Measurements from ENCODE around the gene USP3. TPM values are rescaled to one million over a fixed set of nuclear protein-coding genes. Genes with fewer than 3 reads are reported as not detected.

USP3 gene
- total and polyA plus RNA-seq, 2 of the 4 experiments (the other 2 are of a cell fraction), result 17.3 to 52.3 TPM

DNA sequence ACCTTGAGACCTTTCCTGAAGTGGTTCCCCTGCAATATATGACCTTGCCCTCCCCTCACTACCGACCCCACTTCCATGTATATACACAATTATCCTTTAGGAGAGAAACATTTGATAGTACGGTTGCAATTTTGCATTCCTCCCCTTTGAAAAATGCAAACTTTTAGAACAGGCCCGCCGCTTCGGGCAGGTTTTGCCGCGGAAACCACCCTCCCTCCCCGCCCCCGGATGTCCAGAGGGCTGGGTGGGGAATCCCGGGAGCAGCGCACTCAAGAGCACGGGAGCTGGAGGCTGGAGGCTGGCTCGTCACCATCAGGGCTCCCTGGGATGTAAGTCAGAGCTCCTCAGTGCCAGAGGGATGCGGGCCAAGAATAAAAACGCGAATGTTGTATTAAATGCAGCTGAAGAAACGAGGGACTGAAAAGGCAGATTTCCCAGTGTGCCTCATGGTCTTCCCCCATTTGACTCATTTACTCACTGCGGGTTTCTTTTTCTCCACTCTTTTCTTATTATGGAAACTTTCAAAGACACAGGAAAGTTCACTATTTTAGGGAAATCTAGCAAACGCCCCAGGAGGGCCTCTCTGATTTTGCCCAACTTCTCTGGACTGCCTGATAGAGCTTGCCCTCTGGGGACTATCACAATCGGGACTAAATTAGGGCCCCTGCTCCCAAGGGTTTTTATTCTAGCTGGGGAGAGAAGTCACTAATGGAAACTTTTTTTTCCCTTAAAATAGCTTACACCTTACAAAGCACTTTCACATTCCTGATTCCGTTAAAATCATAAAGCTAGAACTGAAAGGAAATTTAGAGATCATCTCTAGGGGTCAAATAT is 2.9 kb upstream of the USP3 start (continued):
- TF ChIP-seq USF2 (IDR thresholded peaks at IDR 0.05; ENCODE audit: low read depth, low read length), result no peak

GRCh38 chr15:63502137-63502766 is 2.1 kb upstream of the USP3 start:
- intact Hi-C loops (cut with micrococcal nuclease), result no loop called here

More at GRCh38 chr15:63502137-63502766, 2.1 kb upstream of the USP3 start:
- in situ Hi-C loops (cut with MboI; ENCODE audit: low sequenced_read_pairs), result no loop called here
- H3K9ac ChIP-seq (ENCODE audit: low read depth, low read length), result no peak overlapping the region
- H3K79me1 ChIP-seq (ENCODE audit: low read depth in 1 of 2, low read length in 2 of 2), result peaks cover 4 to 30% of the 10 kb centered on the region in 2 experiments; a peak in 3 of 4 replicates
- no peaks in the 10 kb centered on the region for H3K27me3 ChIP-seq (ENCODE audit: control insufficient read depth, insufficient read depth, low read length)
- H2BK15ac ChIP-seq (ENCODE audit: low read depth, low read length), result peak overlapping the region; percentile 74; the same call in 2 of the 3 replicates
- ChIA-PET POLR2A (ENCODE audit: unreplicated experiment) (no interaction called here), CTCF (interaction anchor here (1.1 kb wide), 1 partner anchor 36 kb away, joined by 4 read pairs; no protein-coding TSS in a partner anchor)
- dilution Hi-C loops (cut with HindIII; ENCODE audit: low sequenced_read_pairs, unreplicated experiment), result no loop called here
- H4K20me1 ChIP-seq (ENCODE audit: insufficient read depth, low read length), result peaks cover 17% of the 10 kb centered on the region; the same call in 1 of the 2 replicates
- peak overlapping the region; percentile 83 for H4K91ac ChIP-seq (ENCODE audit: insufficient read depth, low read depth, low read length)
- peak overlapping the region; percentile 79; the same call in 1 of the 2 replicates for H3K4me2 ChIP-seq (ENCODE audit: low read depth, low read length)
- H3K4ac ChIP-seq (ENCODE audit: low read depth, low read length), result peak overlapping the region; percentile 97
- H3K36me3 ChIP-seq (ENCODE audit: control insufficient read depth, insufficient read depth, low read length), result no peaks in the 10 kb centered on the region
- H2BK20ac ChIP-seq (ENCODE audit: low read depth, low read length), result peak overlapping the region; percentile 48; the same call in 1 of the 2 replicates
- H2BK5ac ChIP-seq (ENCODE audit: low read depth, low read length, poor library complexity, severe bottlenecking), result peak overlapping the region; percentile 97
- 64% methylated on average over 5 of the region's 15 CpGs; no CpG with 5 or more reads in 1 of the 2 experiments for WGBS, 2 experiments (ENCODE audit: extremely low coverage in 2 of 2, insufficient read length in 1 of 2)
- DNase-seq (peak; percentile 44), ATAC-seq (ENCODE audit: low read depth) (no peak)
- H3K27ac ChIP-seq (ENCODE audit: insufficient read depth, low read length), result no peak overlapping the region
- no peak overlapping the region for H2AK9ac ChIP-seq (replicated peaks; ENCODE audit: low read depth, low read length, poor library complexity)
- no peaks in the 10 kb centered on the region for H3K9me3 ChIP-seq (ENCODE audit: control insufficient read depth, insufficient read depth, low read length)
- peak overlapping the region; percentile 62; the same call in 1 of the 2 replicates for H3K23ac ChIP-seq (ENCODE audit: low read depth, low read length)
- H3K9me1 ChIP-seq (ENCODE audit: insufficient read depth, low read length), result peaks cover 18% of the 10 kb centered on the region
- no peak overlapping the region for H3K18ac ChIP-seq (ENCODE audit: low read depth, low read length)
- H4K5ac ChIP-seq (ENCODE audit: low read depth, low read length), result no peak overlapping the region
- H3K14ac ChIP-seq (replicated peaks; ENCODE audit: low read depth, low read length), result peak overlapping the region; percentile 58; the same call in 1 of the 2 replicates
- peak overlapping the region; percentile 80 for H2AK5ac ChIP-seq (ENCODE audit: low read depth, low read length)
- H3K56ac ChIP-seq (ENCODE audit: extremely low read depth, insufficient read depth, low read length), result no peak overlapping the region
- peak overlapping the region; percentile 78 to 88 for H4K8ac ChIP-seq (ENCODE audit: low read depth in 2 of 2, low read length in 2 of 2)
- H3K4me3 ChIP-seq (ENCODE audit: insufficient read depth, low read depth, low read length), result no peak overlapping the region
- H2AFZ ChIP-seq (replicated peaks; ENCODE audit: low read length, poor library complexity), result peak overlapping the region; percentile 57
- no TSS peak for BruUV-seq (replicated peaks)
- TF ChIP-seq RAD21 (IDR thresholded peaks at IDR 0.05; ENCODE audit: low read length) (no peak), CEBPB (IDR thresholded peaks at IDR 0.05; ENCODE audit: low read depth, low read length) (peak; percentile 54; the same call in 1 of the 2 replicates)
- peak overlapping the region; percentile 92 for H2BK120ac ChIP-seq (ENCODE audit: low read depth, low read length)
- peaks cover 20% of the 10 kb centered on the region for H3K4me1 ChIP-seq (ENCODE audit: control insufficient read depth, insufficient read depth, low read length)
